22Rv1 (cell line): Measurements from ENCODE around the gene ACACB.

ENCODE experiments used
- CTCF ChIP-seq: fragments of 450-650 bp; IDR thresholded peaks from 2 replicates; pipeline ENCODE4 v1.5.1; 2017; ENCODE audit warnings: mild to moderate bottlenecking
- ZFX ChIP-seq: fragments of 450-650 bp; IDR thresholded peaks from 2 replicates; pipeline ENCODE4 v1.6.1; 2017; ENCODE audit warnings: antibody characterized with exemption, borderline replicate concordance

GRCh38 chr12:109236257-109236656 lies 119.9 kb downstream of the ACACB start:
- TF ChIP-seq CTCF (no peak), ZFX (no peak)
